HCT116 (cell line): ENCODE results near the gene ZNF469. TPM values are rescaled to one million over a fixed set of nuclear protein-coding genes. Genes with fewer than 3 reads are reported as not detected.

Experiments used
- ATAC-seq: fragments of 200-7000 bp; cut with Tn5 transposase; 2 replicates; pipeline ENCODE4 v1.9.1; 2020; ENCODE audit warnings: mild to moderate bottlenecking, moderate library complexity
- BruUV-seq: library from RNA; stranded (reverse); fragments of 400-500 nt; replicated peaks from 2 replicates; lab custom pipeline; 2021; lab: Mats Ljungman, UMichigan
- CTCF ChIA-PET: fragments of 300-600 bp; sonication (Branson Sonifier 250); formaldehyde crosslinking; loops from one replicate; lab custom pipeline; 2021; ENCODE audit warnings: antibody characterized with exemption; lab: Charles Lee
- POLR2A ChIA-PET: fragments of 300-600, 350-600 bp; sonication (Branson Sonifier 250); formaldehyde crosslinking; loops from one replicate; lab custom pipeline; 2021; ENCODE audit warnings: antibody characterized with exemption; lab: Charles Lee
- RAD21 ChIA-PET, 2 experiments: fragments of 300-600 bp; sonication (Branson Sonifier 250); formaldehyde crosslinking; loops; one replicate each; lab custom pipeline; 2023; ENCODE audit warnings: low total read pairs in 2 of 2; ENCODE audit not compliant: uncharacterized antibody in 2 of 2, unreplicated experiment in 2 of 2, low non-redundant PET in 1 of 2; lab: Charles Lee
- DNase-seq: peaks from one replicate; pipeline ENCODE4 v3.0.0-alpha.2; 2010; ENCODE audit warnings: low read depth, low spot score
- H2AFZ ChIP-seq: fragments of 200-600 bp; shearing (Covaris generic), sonication (generic); 2 replicates; pipeline ENCODE4 v1.6.1; 2017; ENCODE audit warnings: low read depth, mixed run types, mixed read lengths, antibody characterized with exemption, low read length; ENCODE audit not compliant: poor library complexity, severe bottlenecking
- H3K27ac ChIP-seq: 2 replicates; pipeline ENCODE4 v1.5.1; 2012; ENCODE audit warnings: low read depth, low read length
- H3K27me3 ChIP-seq: fragments of 200-600 bp; sonication (generic); 2 replicates; pipeline ENCODE4 v1.6.1; 2016; ENCODE audit warnings: mixed run types, low read length, mixed read lengths; ENCODE audit not compliant: insufficient read depth
- H3K36me3 ChIP-seq, 2 experiments: fragments of 200-500 bp in 1 of 2; fragments of 200-600 bp in 1 of 2; sonication (Bioruptor generic) in 1 of 2; sonication (generic) in 1 of 2; 2 replicates each; pipeline versions ENCODE4 v1.5.1 to v1.6.1; 2014 to 2016; ENCODE audit warnings: low read length in 2 of 2, inconsistent platforms in 1 of 2, mixed read lengths in 1 of 2, mixed run types in 1 of 2; ENCODE audit not compliant: insufficient read depth in 2 of 2, control insufficient read depth in 1 of 2
- H3K4me1 ChIP-seq, 2 experiments: fragments of 200-600 bp in 1 of 2; sonication (generic) in 1 of 2; 2 replicates each; pipeline versions ENCODE4 v1.5.1 to v1.6.1; 2012 to 2017; ENCODE audit warnings: low read length in 2 of 2, inconsistent platforms in 1 of 2, mild to moderate bottlenecking in 1 of 2, mixed read lengths in 1 of 2, mixed run types in 1 of 2, moderate library complexity in 1 of 2; ENCODE audit not compliant: insufficient read depth in 2 of 2, control insufficient read depth in 1 of 2
- H3K4me2 ChIP-seq: fragments of 200-600 bp; sonication (generic); 2 replicates; pipeline ENCODE4 v1.6.1; 2017; ENCODE audit warnings: mixed run types, low read length, mixed read lengths
- H3K4me3 ChIP-seq, 2 experiments: fragments of 200-600 bp in 1 of 2; sonication (generic) in 1 of 2; replicated peaks in 1 of 2; 2 replicates each; pipeline ENCODE4 v1.5.1; 2011 to 2016; ENCODE audit warnings: low read length in 2 of 2, control low read depth in 1 of 2, low read depth in 1 of 2, mild to moderate bottlenecking in 1 of 2, mixed read lengths in 1 of 2, mixed run types in 1 of 2
- H3K79me2 ChIP-seq: fragments of 200-600 bp; sonication (generic); 2 replicates; pipeline ENCODE4 v1.6.1; 2017; ENCODE audit warnings: mild to moderate bottlenecking, mixed run types, low read length, moderate library complexity, mixed read lengths; ENCODE audit not compliant: insufficient read depth
- H3K9ac ChIP-seq: fragments of 200-600 bp; sonication (generic); 2 replicates; pipeline ENCODE4 v1.6.1; 2016; ENCODE audit warnings: low read length, mixed read lengths
- H3K9me2 ChIP-seq: fragments of 200-600 bp; sonication (generic), shearing (Covaris generic); 2 replicates; pipeline ENCODE4 v1.6.1; 2017; ENCODE audit warnings: mixed run types, mild to moderate bottlenecking, moderate library complexity; ENCODE audit not compliant: insufficient read depth
- H3K9me3 ChIP-seq, 2 experiments: fragments of 200-500 bp in 1 of 2; fragments of 200-600 bp in 1 of 2; sonication (Bioruptor generic) in 1 of 2; sonication (generic) in 1 of 2; 2 replicates each; pipeline ENCODE4 v1.6.1; 2014 to 2017; ENCODE audit warnings: low read length in 2 of 2, mixed read lengths in 2 of 2, inconsistent platforms in 1 of 2, low read depth in 1 of 2, mild to moderate bottlenecking in 1 of 2, mixed run types in 1 of 2, moderate library complexity in 1 of 2; ENCODE audit not compliant: control insufficient read depth in 1 of 2, insufficient read depth in 1 of 2
- H4K20me1 ChIP-seq: fragments of 200-600 bp; sonication (generic), shearing (Covaris generic); 2 replicates; pipeline ENCODE4 v1.6.1; 2017; ENCODE audit warnings: mixed run types, mild to moderate bottlenecking, moderate library complexity; ENCODE audit not compliant: insufficient read depth
- CBX3 ChIP-seq: IDR thresholded peaks from 2 replicates; pipeline ENCODE4 v1.6.1; 2012; ENCODE audit warnings: low read depth
- CEBPB ChIP-seq: IDR thresholded peaks from 2 replicates; pipeline ENCODE4 v1.6.1; 2012; ENCODE audit warnings: low read depth
- CTCF ChIP-seq, 3 experiments: fragments of 200-600 bp in 1 of 3; sonication (generic) in 1 of 3; IDR thresholded peaks in 2 of 3; conservative IDR thresholded peaks in 1 of 3; 2 replicates each; pipeline ENCODE4 v1.5.1; 2012 to 2017; ENCODE audit warnings: low read depth in 2 of 3, low read length in 2 of 3, antibody characterized with exemption in 1 of 3, borderline replicate concordance in 1 of 3, control low read depth in 1 of 3, mild to moderate bottlenecking in 1 of 3, mixed read lengths in 1 of 3, mixed run types in 1 of 3, moderate library complexity in 1 of 3; ENCODE audit not compliant: insufficient read depth in 1 of 3
- EGR1 ChIP-seq: IDR thresholded peaks from 2 replicates; pipeline ENCODE4 v1.6.1; 2012; ENCODE audit warnings: low read depth
- EZH2 ChIP-seq: fragments of 200-600 bp; sonication (generic); IDR thresholded peaks from 2 replicates; pipeline ENCODE4 v1.6.1; 2017; ENCODE audit warnings: antibody characterized with exemption, mixed run types
- FOSL1 ChIP-seq: IDR thresholded peaks from 2 replicates; pipeline ENCODE4 v1.6.1; 2012; ENCODE audit warnings: low read depth
- JUND ChIP-seq: IDR thresholded peaks from 2 replicates; pipeline ENCODE4 v1.6.1; 2012
- POLR2AphosphoS5 ChIP-seq: IDR thresholded peaks from 2 replicates; pipeline ENCODE4 v1.6.1; 2011; ENCODE audit warnings: mild to moderate bottlenecking, low read depth, low read length, moderate library complexity
- SIN3A ChIP-seq: IDR thresholded peaks from 2 replicates; pipeline ENCODE4 v1.6.1; 2012; ENCODE audit warnings: low read depth
- intact Hi-C: fragments of 100-400 bp; cut with micrococcal nuclease; formaldehyde crosslinking; loops from 2 replicates; pipeline ENCODE4 v1.10.0; 2022
- total RNA-seq: library from RNA; stranded (reverse); gene quantifications from one replicate; pipeline ENCODE4 v1.2.1, GENCODE V29; 2021; ENCODE audit not compliant: unreplicated experiment
- TF ChIP-seq, protein P1 (sequence below): IDR thresholded peaks from 2 replicates; pipeline ENCODE4 v1.6.1; 2011; ENCODE audit warnings: mild to moderate bottlenecking, low read length, moderate library complexity; ENCODE audit not compliant: insufficient replicate concordance; ENCODE audit errors: extremely low read depth
- TF ChIP-seq, protein P2 (sequence below): IDR thresholded peaks from 2 replicates; pipeline ENCODE4 v1.6.1; 2012

ZNF469 gene
- total RNA-seq, 1 experiment from 2014 or later = 5.9 TPM

DNA sequence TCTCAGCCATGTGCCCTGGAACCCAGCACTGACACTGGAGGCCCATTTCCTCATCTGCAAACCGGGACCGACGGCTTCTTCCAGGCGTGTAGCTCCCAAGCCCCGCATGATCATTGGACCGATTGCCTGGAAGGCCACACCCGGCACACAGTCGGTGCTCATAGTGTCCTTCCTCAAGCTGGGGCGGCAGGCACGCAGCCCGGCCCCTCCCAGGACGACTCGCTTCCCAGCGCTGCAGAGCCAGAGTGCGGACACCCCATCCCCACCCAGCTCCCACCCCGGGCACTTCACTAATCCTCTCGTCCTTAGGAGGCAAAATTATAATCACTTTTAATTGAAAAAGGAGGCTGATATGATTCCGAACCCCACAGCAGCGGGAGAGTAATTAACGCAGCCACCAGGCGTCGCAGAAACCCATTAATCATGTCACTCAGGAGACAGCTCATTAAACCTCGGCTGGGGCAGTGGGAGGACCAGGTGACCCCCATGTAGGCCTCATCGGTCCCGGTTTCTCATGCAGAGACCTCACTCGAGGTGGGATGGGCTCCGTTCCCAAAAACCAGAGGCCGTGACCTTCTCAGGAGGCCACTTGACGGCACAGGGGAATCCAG, 33.1 kb downstream of the ZNF469 start:
- no peak overlapping the region for H3K27ac ChIP-seq
- H3K9ac ChIP-seq = no peak overlapping the region
- H3K4me2 ChIP-seq = no peak overlapping the region
- ATAC-seq = no peak
- H3K4me3 ChIP-seq = no peak overlapping the region
- H3K9me3 ChIP-seq = no peaks in the 10 kb centered on the region
- no peaks in the 10 kb centered on the region for H3K27me3 ChIP-seq
- ChIA-PET CTCF (no interaction called here), RAD21 (interaction anchor here in 1 of 2 experiments (0.7 kb wide), 1 partner anchor 21 kb away, joined by 3 read pairs; no protein-coding TSS in a partner anchor)
- H3K4me1 ChIP-seq = no peaks in the 10 kb centered on the region
- no TSS peak for BruUV-seq
- no peaks in the 10 kb centered on the region for H3K79me2 ChIP-seq
- H4K20me1 ChIP-seq = no peaks in the 10 kb centered on the region
- TF ChIP-seq CTCF (IDR thresholded peaks at IDR 0.05 in 2 of 3, conservative IDR thresholded peaks at IDR 0.05 in 1 of 3; ENCODE audit: borderline replicate concordance in 1 of 3, insufficient read depth in 1 of 3, low read depth in 2 of 3, low read length in 2 of 3) (no peak), CBX3 (no peak), EGR1 (no peak), CEBPB (no peak), EZH2 (no peak), SIN3A (no peak), POLR2AphosphoS5 (no peak), JUND (no peak), FOSL1 (no peak)
- TF ChIP-seq, protein P1, sequence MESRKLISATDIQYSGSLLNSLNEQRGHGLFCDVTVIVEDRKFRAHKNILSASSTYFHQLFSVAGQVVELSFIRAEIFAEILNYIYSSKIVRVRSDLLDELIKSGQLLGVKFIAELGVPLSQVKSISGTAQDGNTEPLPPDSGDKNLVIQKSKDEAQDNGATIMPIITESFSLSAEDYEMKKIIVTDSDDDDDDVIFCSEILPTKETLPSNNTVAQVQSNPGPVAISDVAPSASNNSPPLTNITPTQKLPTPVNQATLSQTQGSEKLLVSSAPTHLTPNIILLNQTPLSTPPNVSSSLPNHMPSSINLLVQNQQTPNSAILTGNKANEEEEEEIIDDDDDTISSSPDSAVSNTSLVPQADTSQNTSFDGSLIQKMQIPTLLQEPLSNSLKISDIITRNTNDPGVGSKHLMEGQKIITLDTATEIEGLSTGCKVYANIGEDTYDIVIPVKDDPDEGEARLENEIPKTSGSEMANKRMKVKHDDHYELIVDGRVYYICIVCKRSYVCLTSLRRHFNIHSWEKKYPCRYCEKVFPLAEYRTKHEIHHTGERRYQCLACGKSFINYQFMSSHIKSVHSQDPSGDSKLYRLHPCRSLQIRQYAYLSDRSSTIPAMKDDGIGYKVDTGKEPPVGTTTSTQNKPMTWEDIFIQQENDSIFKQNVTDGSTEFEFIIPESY = no peak
- TF ChIP-seq, protein P2, sequence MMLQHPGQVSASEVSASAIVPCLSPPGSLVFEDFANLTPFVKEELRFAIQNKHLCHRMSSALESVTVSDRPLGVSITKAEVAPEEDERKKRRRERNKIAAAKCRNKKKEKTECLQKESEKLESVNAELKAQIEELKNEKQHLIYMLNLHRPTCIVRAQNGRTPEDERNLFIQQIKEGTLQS = no peak
- TF ChIP-seq, all 23 proteins: peak for 0
- no peak overlapping the region for H2AFZ ChIP-seq
- H3K36me3 ChIP-seq = no peaks in the 10 kb centered on the region
- DNase-seq = no peak
- H3K9me2 ChIP-seq = no peaks in the 10 kb centered on the region
- intact Hi-C loops = no loop called here
- POLR2A ChIA-PET = no interaction called here
